Measurements from ENCODE around the gene NEU1. TPM values are rescaled to one million over a fixed set of nuclear protein-coding genes. Genes with fewer than 3 reads are reported as not detected.
"Not testable (repeated sequence)": the region's sequence is repeated elsewhere in the genome, so short reads cannot be mapped to it uniquely, and the experiment has no call there.

Gene NEU1
- total RNA-seq: 10 to 100 TPM; 12.4 to 12.9 TPM

DNA sequence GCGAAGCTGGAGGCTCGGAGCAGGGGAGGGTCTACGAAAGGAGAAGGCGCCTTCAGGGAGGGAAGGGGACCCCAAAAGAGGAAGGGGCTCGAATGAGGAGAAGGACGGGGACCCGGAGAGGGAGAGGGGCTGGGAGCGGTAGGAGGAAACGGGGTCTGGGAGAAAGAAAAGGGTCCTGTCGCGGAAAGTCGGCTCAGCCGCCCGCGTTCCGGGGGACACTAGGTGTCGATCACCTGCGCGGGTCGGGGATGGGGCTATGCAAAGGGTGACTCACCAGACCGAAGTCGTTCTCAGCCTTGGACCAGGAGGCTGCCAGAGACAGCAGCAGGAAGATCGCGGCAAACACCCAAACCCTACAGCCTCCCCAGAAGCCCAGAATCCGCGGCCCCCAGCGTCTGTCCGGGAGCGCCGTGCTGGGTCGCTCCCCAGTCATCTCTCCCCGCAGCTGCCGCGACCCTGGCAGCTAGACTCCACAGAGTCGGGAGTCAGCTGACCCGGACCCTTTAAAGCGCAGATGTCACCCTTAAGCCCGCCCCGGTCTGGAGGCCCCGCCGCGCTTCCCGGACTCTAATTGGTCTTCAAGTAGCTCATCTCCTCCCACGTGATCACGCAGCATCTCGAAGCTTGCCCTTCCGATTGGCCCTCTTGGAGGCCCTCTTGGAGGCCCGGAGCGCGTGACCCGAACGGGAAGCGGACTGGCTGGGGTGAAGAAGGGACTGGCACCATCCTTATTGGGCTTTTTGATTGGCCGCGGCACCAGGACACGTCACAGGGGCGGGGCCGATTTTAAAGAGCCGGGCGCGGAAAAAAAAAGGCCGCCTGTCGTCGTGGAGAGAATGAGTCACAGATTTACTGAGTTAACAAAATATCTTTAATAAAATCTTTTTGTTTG lies at the start of gene NEU1:
Gene NEU1, minus strand, starts transcription at position 478 of the 892 bp plus-strand sequence. Its CDS starts 45 bp downstream, at position 433.
- peak; percentile 99 for DNase-seq
- Mint-ChIP-seq H3K36me3 (peaks cover 5% of the 10 kb centered on the region), H3K27me3 (no peaks in the 10 kb centered on the region), H3K4me3 (peak within 1 kb of the TSS; percentile 92), H3K4me1 (peaks cover 22% of the 10 kb centered on the region), H3K27ac (peak within 1 kb of the TSS; percentile 93), H3K9me3 (no peaks in the 10 kb centered on the region)

DNA sequence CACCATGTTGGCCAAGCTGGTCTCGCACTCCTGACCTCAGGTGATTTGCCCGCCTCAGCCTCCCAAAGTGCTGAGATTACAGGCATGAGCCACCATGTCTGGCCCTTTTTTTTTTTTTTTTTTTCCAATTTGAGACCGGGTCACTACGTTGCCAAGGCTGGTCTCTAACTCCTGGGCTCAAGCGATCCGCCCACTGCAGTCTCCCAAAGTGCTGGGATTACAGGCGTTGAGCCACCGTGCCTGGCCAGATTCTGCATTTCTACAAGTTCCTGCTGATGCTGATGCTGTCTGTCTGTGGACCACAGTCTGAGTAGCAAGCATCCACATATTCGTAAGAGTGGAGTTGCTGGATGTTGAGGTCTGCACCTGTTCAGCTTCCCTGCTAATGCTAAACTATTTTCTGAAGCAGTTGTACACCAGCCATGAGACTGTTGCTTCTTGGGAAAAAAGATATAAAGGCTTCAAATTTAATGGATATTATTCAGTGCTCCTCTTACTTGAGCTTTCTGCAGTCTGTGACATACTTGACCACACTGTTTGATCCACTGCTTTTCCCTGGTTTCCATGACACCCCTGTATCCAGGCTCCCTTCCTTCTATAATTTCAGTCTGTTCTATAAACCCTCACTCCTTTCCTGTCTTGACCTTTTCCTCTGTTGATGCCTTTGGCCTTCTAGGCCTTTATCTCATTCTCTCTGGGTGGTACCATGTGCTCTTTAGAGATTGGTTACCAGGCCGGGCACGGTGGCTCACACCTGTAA lies 49.4 kb upstream of the NEU1 start:
- H3K4me1 Mint-ChIP-seq: peaks cover 3% of the 10 kb centered on the region
- no peak overlapping the region for H3K27ac Mint-ChIP-seq
- H3K27me3 Mint-ChIP-seq: peaks cover 11% of the 10 kb centered on the region
- no peak for DNase-seq
- no peaks in the 10 kb centered on the region for H3K9me3 Mint-ChIP-seq
- H3K36me3 Mint-ChIP-seq: no peaks in the 10 kb centered on the region
- no peak overlapping the region for H3K4me3 Mint-ChIP-seq

DNA sequence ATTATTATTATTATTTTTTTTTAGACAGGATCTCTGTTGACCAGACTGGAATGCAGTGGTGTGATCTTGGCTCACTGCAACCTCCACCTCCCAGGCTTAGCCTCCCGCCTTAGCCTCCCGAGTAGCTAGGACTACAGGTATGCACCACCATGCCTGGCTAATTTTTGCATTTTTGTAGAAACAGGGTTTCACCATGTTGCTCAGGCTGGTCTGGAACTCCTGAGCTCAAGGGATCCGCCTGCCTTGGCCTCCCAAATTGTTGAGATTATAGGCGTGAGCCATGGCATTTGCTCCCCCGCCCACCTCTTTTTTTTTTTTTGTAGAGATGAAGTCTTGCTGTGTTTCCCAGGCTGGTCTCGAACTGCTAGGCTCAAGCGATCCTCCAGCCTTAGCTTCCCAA lies 46.7 kb upstream of the NEU1 start:
- peaks cover 11% of the 10 kb centered on the region for H3K27me3 Mint-ChIP-seq
- not testable (repeated sequence) for H3K27ac Mint-ChIP-seq, H3K4me3 Mint-ChIP-seq, H3K36me3 Mint-ChIP-seq, H3K4me1 Mint-ChIP-seq, DNase-seq, H3K9me3 Mint-ChIP-seq

DNA sequence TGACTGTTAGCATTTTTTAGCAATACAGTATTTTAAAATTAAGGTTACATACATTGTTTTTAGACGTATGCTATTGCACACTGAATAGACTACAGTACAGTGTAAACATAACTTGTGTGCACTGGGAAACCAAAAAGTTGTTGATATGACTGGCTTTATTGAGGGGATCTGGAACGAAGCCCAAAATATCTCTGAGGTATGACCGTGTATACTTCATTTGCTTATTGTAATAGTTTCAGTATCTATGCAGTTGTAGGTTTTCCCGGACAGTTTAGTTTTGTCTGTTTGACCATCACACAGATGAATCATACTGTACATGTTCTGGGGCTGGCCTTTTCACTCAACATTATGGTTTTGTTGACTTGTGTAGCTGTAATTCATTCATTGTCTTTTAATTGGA lies 46.2 kb upstream of the NEU1 start:
- Mint-ChIP-seq H3K27ac (no peak overlapping the region), H3K36me3 (no peaks in the 10 kb centered on the region), H3K4me3 (no peak overlapping the region), H3K9me3 (no peaks in the 10 kb centered on the region), H3K4me1 (peaks cover 3% of the 10 kb centered on the region), H3K27me3 (peaks cover 11% of the 10 kb centered on the region)
- no peak for DNase-seq

DNA sequence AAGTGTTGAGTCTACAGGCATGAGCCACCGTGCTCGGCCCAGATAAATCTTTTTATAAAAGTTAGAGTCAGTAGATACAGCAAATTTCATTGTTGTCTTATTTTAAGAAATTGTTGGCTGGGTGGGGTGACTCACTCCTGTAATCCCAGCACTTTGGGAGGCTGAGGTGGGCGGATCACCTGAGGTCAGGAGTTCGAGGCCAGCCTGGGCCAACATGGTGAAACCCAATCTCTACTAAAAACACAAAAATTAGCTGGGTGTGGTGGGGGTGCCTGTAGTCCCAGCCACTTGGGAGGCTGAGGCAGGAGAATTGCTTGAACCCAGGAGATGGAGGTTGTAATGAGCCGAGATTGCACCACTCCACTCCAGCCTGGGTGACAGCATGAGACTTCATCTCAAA lies 45.6 kb upstream of the NEU1 start:
- DNase-seq, H3K4me3 Mint-ChIP-seq, H3K9me3 Mint-ChIP-seq, H3K36me3 Mint-ChIP-seq, H3K27ac Mint-ChIP-seq, H3K4me1 Mint-ChIP-seq: not testable (repeated sequence)
- H3K27me3 Mint-ChIP-seq: peaks cover 11% of the 10 kb centered on the region

DNA sequence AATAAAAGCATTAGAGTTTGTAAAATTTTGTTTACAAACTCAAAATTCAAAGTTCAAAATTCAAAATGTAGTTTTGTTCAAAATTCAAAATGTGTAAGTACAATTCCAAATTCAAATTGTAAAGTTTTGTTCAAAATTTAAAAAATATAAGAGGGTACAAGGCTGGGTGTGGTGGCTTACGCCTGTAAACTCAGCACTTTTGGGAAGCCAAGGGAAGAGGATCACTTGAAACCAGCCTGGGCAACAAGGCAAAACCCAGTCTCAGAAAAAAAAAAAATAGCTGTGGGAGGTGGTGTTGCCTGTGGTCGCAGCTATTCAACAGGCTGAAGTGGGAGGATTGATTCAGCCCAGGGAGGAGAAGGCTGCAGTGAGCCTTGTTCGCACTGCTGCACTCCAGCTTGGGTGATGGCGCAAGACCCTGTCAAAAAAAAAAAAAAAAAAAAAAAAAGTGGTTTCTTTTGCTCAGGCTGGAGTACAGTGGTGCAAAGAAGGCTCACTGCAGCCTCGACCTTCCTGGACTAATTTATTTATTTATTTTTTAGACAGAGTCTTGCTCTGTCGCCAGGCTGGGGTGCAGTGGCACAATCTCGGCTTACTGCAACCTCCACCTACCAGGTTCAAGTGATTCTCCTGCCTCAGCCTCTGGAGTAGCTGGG lies 44.7 kb upstream of the NEU1 start:
- Mint-ChIP-seq H3K4me1 (peaks cover 10% of the 10 kb centered on the region), H3K36me3 (no peaks in the 10 kb centered on the region), H3K27ac (no peak overlapping the region), H3K27me3 (peaks cover 12% of the 10 kb centered on the region), H3K4me3 (no peak overlapping the region), H3K9me3 (no peaks in the 10 kb centered on the region)
- no peak for DNase-seq

DNA sequence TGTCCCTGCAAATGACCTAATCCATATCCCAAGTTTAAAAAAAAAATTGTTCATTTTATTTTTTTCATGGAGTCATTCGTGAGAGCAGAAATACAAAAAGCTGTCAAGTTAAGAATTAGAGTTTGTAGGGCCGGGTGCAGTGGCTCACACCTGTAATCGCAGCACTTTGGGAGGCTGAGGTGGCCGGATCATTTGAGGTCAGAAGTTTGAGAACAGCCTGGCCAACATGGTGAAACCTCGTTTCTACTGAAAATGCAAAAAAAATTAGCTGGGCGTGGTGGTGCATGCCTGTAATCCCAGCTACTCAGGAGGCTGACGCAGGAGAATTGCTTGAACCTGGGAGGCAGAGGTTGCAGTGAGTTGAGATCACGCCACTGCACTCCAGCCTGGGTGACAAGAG lies 44.1 kb upstream of the NEU1 start:
- not testable (repeated sequence) for H3K4me3 Mint-ChIP-seq, H3K9me3 Mint-ChIP-seq, H3K27me3 Mint-ChIP-seq, DNase-seq, H3K27ac Mint-ChIP-seq, H3K36me3 Mint-ChIP-seq
- peaks cover 10% of the 10 kb centered on the region for H3K4me1 Mint-ChIP-seq

DNA sequence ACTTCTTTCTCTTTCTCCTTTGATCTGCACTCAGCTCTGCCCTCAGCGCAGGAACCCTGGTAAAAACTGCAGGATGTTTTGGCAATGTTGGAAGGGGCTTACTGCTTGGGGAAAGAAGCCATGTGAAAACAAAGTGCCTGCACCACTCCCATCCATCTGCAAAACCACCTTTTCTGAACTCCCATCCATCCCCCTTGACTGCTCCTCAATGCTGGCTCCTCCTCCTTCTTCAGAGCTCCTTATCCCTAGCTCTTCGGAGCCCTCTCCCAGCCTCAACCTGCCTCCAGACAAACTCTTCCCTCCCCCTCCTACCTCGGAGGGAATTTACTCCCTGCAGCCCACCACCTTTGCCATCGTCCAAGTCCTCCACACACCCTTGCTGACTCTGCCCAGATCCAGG lies 43.5 kb upstream of the NEU1 start:
- Mint-ChIP-seq H3K36me3 (no peaks in the 10 kb centered on the region), H3K4me1 (peaks cover 12% of the 10 kb centered on the region), H3K9me3 (no peaks in the 10 kb centered on the region), H3K27me3 (peaks cover 10% of the 10 kb centered on the region), H3K4me3 (no peak overlapping the region), H3K27ac (no peak overlapping the region)
- no peak for DNase-seq

DNA sequence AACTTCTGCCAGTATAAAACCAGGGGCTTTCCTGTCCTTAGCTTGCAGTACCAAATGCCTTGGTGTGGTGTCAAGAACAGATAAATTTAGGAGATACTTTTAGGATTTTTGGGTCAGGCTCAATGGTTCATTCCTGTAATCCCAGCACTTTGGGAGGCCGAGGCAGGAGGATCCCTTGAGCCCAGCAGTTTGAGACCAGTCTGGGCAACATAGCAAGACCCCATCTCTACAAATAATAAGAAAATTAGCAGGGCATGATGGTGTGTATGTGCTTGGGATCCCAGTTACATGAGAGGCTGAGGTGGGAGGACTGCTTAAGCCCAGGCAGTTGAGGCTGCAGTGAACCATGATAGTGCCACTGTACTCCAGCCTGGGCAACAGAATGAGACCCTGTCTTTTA lies 42.4 kb upstream of the NEU1 start:
- H3K4me1 Mint-ChIP-seq: peaks cover 9% of the 10 kb centered on the region
- DNase-seq: no peak
- H3K9me3 Mint-ChIP-seq: no peaks in the 10 kb centered on the region
- peaks cover 10% of the 10 kb centered on the region for H3K27me3 Mint-ChIP-seq
- no peak overlapping the region for H3K4me3 Mint-ChIP-seq
- no peaks in the 10 kb centered on the region for H3K36me3 Mint-ChIP-seq
- no peak overlapping the region for H3K27ac Mint-ChIP-seq

DNA sequence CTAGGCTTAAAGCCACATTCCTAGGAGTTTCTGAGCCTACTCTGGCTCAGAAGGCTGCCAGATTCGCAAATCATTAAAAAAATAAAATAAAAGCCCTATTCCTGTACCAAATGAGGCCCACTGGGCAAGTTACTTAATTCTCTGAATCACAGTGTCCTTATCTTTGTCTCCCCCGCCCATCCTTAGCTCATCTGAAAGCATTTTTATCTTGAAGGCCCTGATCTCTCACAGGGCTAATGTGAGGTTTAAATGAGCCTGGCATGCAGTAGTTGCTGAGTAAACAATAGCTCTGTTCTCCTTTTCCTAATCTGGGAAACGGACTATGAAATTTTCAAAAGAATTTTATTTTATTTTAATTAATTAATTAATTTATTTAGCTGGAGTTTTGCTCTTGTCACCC lies 41.3 kb upstream of the NEU1 start:
- no peak for DNase-seq
- Mint-ChIP-seq H3K27ac (no peak overlapping the region), H3K4me1 (peaks cover 18% of the 10 kb centered on the region), H3K27me3 (peaks cover 6% of the 10 kb centered on the region), H3K36me3 (no peaks in the 10 kb centered on the region), H3K9me3 (no peaks in the 10 kb centered on the region), H3K4me3 (no peak overlapping the region)

DNA sequence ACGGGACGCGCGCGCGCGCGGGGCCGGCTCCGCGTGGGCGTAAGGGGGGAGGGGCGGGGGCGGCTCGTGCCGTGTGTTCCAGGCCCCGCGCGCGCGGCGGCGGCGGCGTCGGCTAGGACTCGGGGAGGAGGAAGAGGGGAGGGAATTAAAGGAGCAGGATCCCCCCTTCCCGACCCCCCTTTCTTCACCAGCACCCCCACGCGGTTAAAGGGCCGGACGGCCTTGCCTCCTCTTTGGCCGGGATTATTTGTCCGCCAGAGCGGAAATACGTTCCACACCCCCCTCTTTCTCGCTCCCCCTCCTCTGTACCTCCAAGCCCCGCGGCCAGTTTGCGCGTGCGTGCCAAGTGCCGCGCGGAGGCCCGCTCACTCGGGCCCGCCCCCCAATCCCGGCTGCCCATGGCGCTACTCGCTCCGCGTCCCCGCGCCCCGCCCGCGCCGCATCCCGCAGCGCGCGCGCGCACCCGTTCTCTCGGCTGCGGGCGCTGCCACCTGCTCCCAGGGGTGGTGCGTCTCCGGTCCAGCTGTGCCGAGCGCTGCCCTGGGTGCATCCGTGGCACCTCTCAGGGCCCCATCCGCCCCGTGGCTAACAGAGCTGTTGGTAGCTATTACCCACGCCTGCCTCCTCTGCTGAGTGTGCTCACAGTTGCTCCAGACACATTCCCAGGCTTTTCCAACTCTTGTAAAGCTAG lies 39.5 kb upstream of the NEU1 start, which contains the start of gene ZBTB12:
Gene ZBTB12, minus strand, starts transcription at position 134 of the 691 bp plus-strand sequence. CDS start 781 bp downstream, outside the sequence.
- Mint-ChIP-seq H3K4me3 (peak within 1 kb of the TSS; percentile 84), H3K27me3 (peaks cover 6% of the 10 kb centered on the region), H3K4me1 (peaks cover 23% of the 10 kb centered on the region), H3K9me3 (no peaks in the 10 kb centered on the region), H3K36me3 (peaks cover 4% of the 10 kb centered on the region), H3K27ac (peak within 1 kb of the TSS; percentile 84)
- DNase-seq: peak; percentile 91

DNA sequence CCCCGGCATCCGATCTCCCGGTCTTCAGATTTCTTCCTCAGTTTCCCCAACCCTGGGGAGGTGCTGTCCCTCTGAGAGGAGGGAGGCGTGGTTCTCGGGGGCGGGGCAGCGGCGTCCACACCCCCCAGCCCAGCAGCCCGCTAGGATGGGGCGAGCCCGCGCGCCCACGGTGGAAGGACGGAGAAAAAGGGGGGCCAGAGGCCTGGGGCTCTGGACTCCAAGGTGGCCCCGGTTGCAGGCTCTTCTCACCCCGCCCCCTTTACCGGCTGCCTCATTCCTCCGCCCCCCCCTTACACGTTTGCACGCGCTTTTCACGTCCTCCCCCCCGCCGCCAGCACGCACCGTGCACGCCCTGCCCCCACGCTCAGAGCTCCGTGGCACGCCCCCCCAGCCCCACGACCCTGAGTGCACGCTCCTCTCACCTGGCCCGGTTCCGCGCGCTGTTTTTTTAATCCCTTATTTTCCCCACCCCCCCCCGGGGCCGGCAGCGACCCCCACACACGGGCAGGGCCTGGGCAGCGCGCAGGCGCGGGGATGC lies 38.9 kb upstream of the NEU1 start:
- peaks cover 6% of the 10 kb centered on the region for H3K27me3 Mint-ChIP-seq
- H3K27ac Mint-ChIP-seq: peak overlapping the region; percentile 54
- peak; percentile 67 for DNase-seq
- H3K36me3 Mint-ChIP-seq: peaks cover 4% of the 10 kb centered on the region
- H3K4me3 Mint-ChIP-seq: peak overlapping the region; percentile 69
- no peaks in the 10 kb centered on the region for H3K9me3 Mint-ChIP-seq
- H3K4me1 Mint-ChIP-seq: peaks cover 25% of the 10 kb centered on the region

DNA sequence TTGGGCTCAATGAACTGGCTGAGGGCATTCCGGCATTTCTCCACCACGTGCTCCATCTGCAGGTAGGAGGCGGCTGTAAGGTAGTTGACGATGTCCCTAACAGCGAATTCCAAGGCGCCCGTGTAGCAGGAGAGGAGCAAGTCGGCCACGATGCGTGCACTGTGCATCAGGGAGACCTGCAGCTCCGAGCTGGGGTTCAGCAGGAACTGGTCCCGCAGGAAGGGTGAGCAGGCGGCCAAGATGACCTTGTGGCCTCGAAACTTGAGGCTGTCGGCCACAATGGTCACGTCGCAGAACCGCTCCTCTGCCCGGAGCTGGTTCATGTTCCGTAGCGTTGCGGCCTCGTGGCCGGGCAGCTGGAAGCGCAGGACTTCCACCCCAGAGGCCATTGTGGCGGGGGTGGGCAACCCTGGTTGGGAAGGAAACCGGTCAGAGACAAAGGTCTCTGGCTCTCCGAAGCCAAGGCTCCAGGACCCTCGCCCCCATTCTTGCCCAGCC lies 38.3 kb upstream of the NEU1 start:
- Mint-ChIP-seq H3K27ac (peak overlapping the region; percentile 54), H3K4me1 (peaks cover 29% of the 10 kb centered on the region), H3K9me3 (no peaks in the 10 kb centered on the region), H3K4me3 (peak overlapping the region; percentile 69), H3K27me3 (peaks cover 6% of the 10 kb centered on the region), H3K36me3 (peaks cover 4% of the 10 kb centered on the region)
- DNase-seq: no peak

All from activated naive CD8-positive, alpha-beta T cell treated with anti-CD3 and anti-CD28 coated beads for 36 hours (primary cell).